Keratinocyte (primary cell): ENCODE data around the gene TMBIM1. TPM values are rescaled to one million over a fixed set of nuclear protein-coding genes. Genes with fewer than 3 reads are reported as not detected.

Experiments
- DNase-seq: peaks from one replicate; pipeline ENCODE4 v3.0.0-alpha.2; 2011; ENCODE audit warnings: low read depth, missing footprints, low spot score
- FAIRE-seq: peaks from 2 replicates; lab custom pipeline; 2011; peaks lifted over from hg19 to GRCh38; lab: Jason Lieb, UNC
- H2AFZ ChIP-seq: 2 replicates; pipeline ENCODE4 v1.6.0; 2012; ENCODE audit warnings: low read length, control low read depth, inconsistent platforms; ENCODE audit not compliant: control insufficient read depth
- H3K27ac ChIP-seq: 2 replicates; pipeline ENCODE4 v1.5.1; 2011; ENCODE audit warnings: low read length; ENCODE audit not compliant: control insufficient read depth, insufficient read depth
- H3K27me3 ChIP-seq: 3 replicates; pipeline ENCODE4 v1.6.0; 2011; ENCODE audit warnings: low read length; ENCODE audit not compliant: control insufficient read depth, insufficient read depth; ENCODE audit errors: extremely low read depth
- H3K36me3 ChIP-seq, 2 experiments: 2 replicates in 1 of 2; 3 replicates in 1 of 2; pipeline ENCODE4 v1.5.1; 2011; ENCODE audit warnings: low read length in 2 of 2, mild to moderate bottlenecking in 1 of 2; ENCODE audit not compliant: control insufficient read depth in 2 of 2, insufficient read depth in 2 of 2; ENCODE audit errors: extremely low read depth in 1 of 2
- H3K4me1 ChIP-seq: 3 replicates; pipeline ENCODE4 v1.5.1; 2011; ENCODE audit warnings: low read length; ENCODE audit not compliant: control insufficient read depth, insufficient read depth; ENCODE audit errors: extremely low read depth
- H3K4me2 ChIP-seq: 3 replicates; pipeline ENCODE4 v1.6.0; 2011; ENCODE audit warnings: low read depth, low read length; ENCODE audit not compliant: control insufficient read depth, insufficient read depth; ENCODE audit errors: extremely low read depth
- H3K4me3 ChIP-seq, 3 experiments: fragments of 200-600 bp in 1 of 3; sonication (generic) in 1 of 3; 2 replicates in 2 of 3; 3 replicates in 1 of 3; pipeline ENCODE4 v1.5.1; 2011 to 2016; ENCODE audit warnings: low read length in 3 of 3, mild to moderate bottlenecking in 3 of 3, control low read depth in 2 of 3, inconsistent platforms in 1 of 3, low read depth in 1 of 3, mixed read lengths in 1 of 3, mixed run types in 1 of 3, moderate library complexity in 1 of 3; ENCODE audit not compliant: control insufficient read depth in 2 of 3, insufficient read depth in 2 of 3; ENCODE audit errors: extremely low read depth in 1 of 3
- H3K79me2 ChIP-seq: 2 replicates; pipeline ENCODE4 v1.6.0; 2012; ENCODE audit warnings: low read length; ENCODE audit not compliant: control insufficient read depth, insufficient read depth
- H3K9ac ChIP-seq: 3 replicates; pipeline ENCODE4 v1.6.0; 2011; ENCODE audit warnings: low read length; ENCODE audit not compliant: control insufficient read depth, insufficient read depth; ENCODE audit errors: extremely low read depth
- H3K9me1 ChIP-seq: 3 replicates; pipeline ENCODE4 v1.6.0; 2011; ENCODE audit warnings: low read length; ENCODE audit not compliant: control insufficient read depth, insufficient read depth; ENCODE audit errors: extremely low read depth
- H3K9me3 ChIP-seq: 2 replicates; pipeline ENCODE4 v1.5.1; 2012; ENCODE audit warnings: low read depth, low read length; ENCODE audit not compliant: control insufficient read depth
- H4K20me1 ChIP-seq: 3 replicates; pipeline ENCODE4 v1.6.0; 2011; ENCODE audit warnings: low read length; ENCODE audit not compliant: control insufficient read depth, insufficient read depth; ENCODE audit errors: extremely low read depth
- EZH2 ChIP-seq: IDR thresholded peaks from one replicate; pipeline ENCODE4 v1.6.1; 2012; ENCODE audit warnings: inconsistent platforms, mild to moderate bottlenecking, low read length, moderate library complexity
- dilution Hi-C: fragments of 300-500 bp; cut with MboI; formaldehyde crosslinking; loops from one replicate; pipeline ENCODE4 v1.7.0; 2020; ENCODE audit warnings: low sequenced_read_pairs; ENCODE audit not compliant: extremely low pct_ligation_motif_present
- polyA plus RNA-seq, 5 experiments: library from polyadenylated mRNA; depleted of rRNA in 3 of 5; stranded (reverse) in 3 of 5; stranded (forward) in 1 of 5; unstranded in 1 of 5; fragments of >200 nt; gene quantifications; 1 replicate in 1 of 5; 2 replicates in 3 of 5; 3 replicates in 1 of 5; pipeline versions ENCODE4 v1.2.1 to v1.2.3, GENCODE V29; 2011 to 2012; ENCODE audit warnings: missing spikeins in 2 of 5, low read depth in 1 of 5, low replicate concordance in 1 of 5
- TF ChIP-seq, protein P1 (sequence below), 3 experiments: IDR thresholded peaks in 1 of 3; conservative IDR thresholded peaks in 1 of 3; optimal IDR thresholded peaks in 1 of 3; 2 replicates in 2 of 3; 3 replicates in 1 of 3; pipeline versions ENCODE3 to v1.5.1; 2011; ENCODE audit warnings: low read length in 3 of 3, mild to moderate bottlenecking in 3 of 3, moderate library complexity in 2 of 3, control low read depth in 1 of 3, inconsistent platforms in 1 of 3; ENCODE audit not compliant: insufficient read depth in 2 of 3; ENCODE audit errors: extremely low read depth in 1 of 3

The TMBIM1 gene
- polyA plus RNA-seq, 1 donor (not counting 4 experiments of a cell fraction or from before 2014, with no cell fraction given): 609 TPM

DNA sequence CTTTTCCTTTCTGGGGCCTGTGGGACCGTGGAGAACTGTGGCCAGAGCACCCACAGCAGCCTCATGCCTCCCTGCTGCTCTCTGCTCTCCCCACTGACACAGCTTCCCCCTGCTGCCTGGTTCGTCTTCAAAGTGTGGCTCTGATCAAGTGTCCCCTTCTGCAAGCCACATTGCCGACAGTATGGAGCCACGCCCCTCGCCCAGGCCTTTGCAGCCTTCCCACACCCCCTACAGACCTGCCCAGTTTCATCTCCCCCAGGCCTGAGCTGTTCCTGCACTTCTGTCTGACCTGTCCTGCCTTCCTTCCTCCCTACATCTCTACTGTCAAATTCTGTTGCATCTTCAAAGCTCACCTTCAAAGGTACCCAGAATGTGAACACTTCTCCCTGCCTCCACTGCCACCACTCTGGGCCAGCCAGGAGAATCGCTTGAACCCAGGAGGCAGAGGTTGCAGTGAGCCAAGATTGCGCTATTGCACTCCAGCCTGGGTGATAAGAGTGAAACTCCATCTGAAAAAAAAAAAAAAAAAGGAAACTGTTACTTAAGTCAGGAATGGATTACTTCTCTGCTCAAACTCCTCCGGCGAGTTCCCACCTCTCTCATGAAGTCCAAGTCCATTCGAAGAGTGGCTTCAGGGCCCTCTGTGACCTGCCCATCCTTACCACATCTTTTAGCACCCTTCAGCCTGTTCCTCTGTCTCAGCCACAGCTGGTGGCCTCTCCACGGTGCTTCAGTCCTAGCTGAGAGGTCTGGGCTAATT, 35.3 kb upstream of the TMBIM1 start:
- Histone ChIP-seq H4K20me1 (no peaks in the 10 kb centered on the region), H3K4me1 (peaks cover 10% of the 10 kb centered on the region), H3K79me2 (no peaks in the 10 kb centered on the region), H3K9ac (no peak overlapping the region), H2AFZ (no peak overlapping the region), H3K9me1 (no peaks in the 10 kb centered on the region), H3K4me2 (no peak overlapping the region), H3K9me3 (no peaks in the 10 kb centered on the region), H3K27ac (no peak overlapping the region), H3K27me3 (no peaks in the 10 kb centered on the region), H3K4me3 (no peak overlapping the region), H3K36me3 (no peaks in the 10 kb centered on the region)
- DNase-seq (no peak), FAIRE-seq (no peak)
- TF ChIP-seq, protein P1, sequence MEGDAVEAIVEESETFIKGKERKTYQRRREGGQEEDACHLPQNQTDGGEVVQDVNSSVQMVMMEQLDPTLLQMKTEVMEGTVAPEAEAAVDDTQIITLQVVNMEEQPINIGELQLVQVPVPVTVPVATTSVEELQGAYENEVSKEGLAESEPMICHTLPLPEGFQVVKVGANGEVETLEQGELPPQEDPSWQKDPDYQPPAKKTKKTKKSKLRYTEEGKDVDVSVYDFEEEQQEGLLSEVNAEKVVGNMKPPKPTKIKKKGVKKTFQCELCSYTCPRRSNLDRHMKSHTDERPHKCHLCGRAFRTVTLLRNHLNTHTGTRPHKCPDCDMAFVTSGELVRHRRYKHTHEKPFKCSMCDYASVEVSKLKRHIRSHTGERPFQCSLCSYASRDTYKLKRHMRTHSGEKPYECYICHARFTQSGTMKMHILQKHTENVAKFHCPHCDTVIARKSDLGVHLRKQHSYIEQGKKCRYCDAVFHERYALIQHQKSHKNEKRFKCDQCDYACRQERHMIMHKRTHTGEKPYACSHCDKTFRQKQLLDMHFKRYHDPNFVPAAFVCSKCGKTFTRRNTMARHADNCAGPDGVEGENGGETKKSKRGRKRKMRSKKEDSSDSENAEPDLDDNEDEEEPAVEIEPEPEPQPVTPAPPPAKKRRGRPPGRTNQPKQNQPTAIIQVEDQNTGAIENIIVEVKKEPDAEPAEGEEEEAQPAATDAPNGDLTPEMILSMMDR (optimal IDR thresholded peaks at IDR 0.05 in 1 of 3, IDR thresholded peaks at IDR 0.05 in 1 of 3, conservative IDR thresholded peaks at IDR 0.05 in 1 of 3; ENCODE audit: extremely low read depth in 1 of 3, insufficient read depth in 2 of 3, low read length in 3 of 3): no peak
- dilution Hi-C loops: no loop called here

DNA sequence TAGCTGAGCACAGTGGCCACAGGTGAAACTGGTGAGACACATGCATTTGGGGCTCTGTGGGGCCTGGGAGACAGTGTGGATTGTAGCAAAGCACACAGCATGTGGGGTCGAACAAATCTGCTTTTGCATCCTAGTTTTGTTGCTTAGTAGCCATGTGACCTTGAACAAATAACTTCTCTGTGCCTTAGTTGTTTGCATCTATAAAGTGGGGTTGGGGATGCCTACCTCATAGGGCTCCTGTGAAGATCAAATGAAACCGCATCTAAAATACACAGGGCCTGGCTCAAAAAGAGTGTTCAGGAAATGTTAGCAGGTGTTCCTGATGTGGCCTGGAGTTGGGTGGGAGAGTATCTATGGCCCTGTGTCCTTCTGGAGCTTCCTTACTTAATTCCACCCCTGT, 34.0 kb upstream of the TMBIM1 start:
- H4K20me1 ChIP-seq: no peaks in the 10 kb centered on the region
- H3K9ac ChIP-seq: no peak overlapping the region
- H3K4me1 ChIP-seq: peaks cover 14% of the 10 kb centered on the region
- no peak overlapping the region for H3K4me2 ChIP-seq
- no peak for DNase-seq
- no peak overlapping the region for H3K27ac ChIP-seq
- dilution Hi-C loops: no loop called here
- no peaks in the 10 kb centered on the region for H3K36me3 ChIP-seq
- H3K9me3 ChIP-seq: no peaks in the 10 kb centered on the region
- no peaks in the 10 kb centered on the region for H3K79me2 ChIP-seq
- no peak for FAIRE-seq
- no peaks in the 10 kb centered on the region for H3K27me3 ChIP-seq
- no peaks in the 10 kb centered on the region for H3K9me1 ChIP-seq
- H2AFZ ChIP-seq: no peak overlapping the region
- H3K4me3 ChIP-seq: no peak overlapping the region
- TF ChIP-seq, protein P1 (optimal IDR thresholded peaks at IDR 0.05 in 1 of 3, IDR thresholded peaks at IDR 0.05 in 1 of 3, conservative IDR thresholded peaks at IDR 0.05 in 1 of 3; ENCODE audit: extremely low read depth in 1 of 3, insufficient read depth in 2 of 3, low read length in 3 of 3): no peak
- no peak for TF ChIP-seq EZH2
